Measurements from ENCODE around the gene APAF1. TPM values are rescaled to one million over a fixed set of nuclear protein-coding genes. Genes with fewer than 3 reads are reported as not detected.

The APAF1 gene
- total RNA-seq, 4 donors from 2014 or later: 9.1 to 10.9 (median 10.0) TPM

DNA sequence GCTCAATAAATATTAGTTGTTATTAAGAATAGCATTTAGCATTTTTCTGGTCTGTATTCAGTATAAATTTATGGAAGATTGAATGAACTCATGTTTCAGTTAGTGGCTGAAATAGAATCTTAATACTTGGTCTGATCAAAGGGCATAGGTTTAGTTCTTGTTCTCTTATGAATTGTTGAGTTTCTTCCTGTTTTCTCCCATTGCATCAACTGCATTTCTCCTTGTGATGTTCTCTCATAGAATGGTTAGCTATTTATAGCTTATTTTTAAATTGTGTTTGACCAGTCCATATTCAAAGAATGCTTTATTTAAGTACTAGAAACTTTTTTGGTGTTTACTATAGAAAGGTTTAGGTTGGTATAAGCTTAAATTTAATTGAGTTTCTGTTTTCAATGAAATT, 29.8 kb downstream of the APAF1 start:
- Histone ChIP-seq H3K27ac (replicated peaks in 1 of 4) (no peak overlapping the region), H3K4me3 (no peak overlapping the region), H3K9me3 (no peaks in the 10 kb centered on the region), H3K27me3 (no peaks in the 10 kb centered on the region), H3K36me3 (peaks cover 0 to 57% (median 40%) of the 10 kb centered on the region in 4 donors), H3K4me1 (no peaks in the 10 kb centered on the region)
- intact Hi-C loops (cut with DNase I): no loop called here
- TF ChIP-seq POLR2AphosphoS5 (IDR thresholded peaks at IDR 0.05) (no peak), CTCF (IDR thresholded peaks at IDR 0.05) (no peak), EP300 (IDR thresholded peaks at IDR 0.05) (no peak), POLR2A (IDR thresholded peaks at IDR 0.05; ENCODE audit: low read depth) (no peak)
- DNase-seq (ENCODE audit: extremely low spot score): no peak

- peaks cover 11 to 66% (median 60%) of the 10 kb centered on the region in 4 donors for H3K36me3 ChIP-seq
- no peak for TF ChIP-seq POLR2A (IDR thresholded peaks at IDR 0.05; ENCODE audit: low read depth)
- intact Hi-C loops (cut with DNase I): no loop called here
- no peaks in the 10 kb centered on the region for H3K27me3 ChIP-seq
- H3K4me1 ChIP-seq: no peaks in the 10 kb centered on the region
- no peak overlapping the region for H3K27ac ChIP-seq (replicated peaks in 1 of 4)
- H3K4me3 ChIP-seq: no peak overlapping the region
- 100% methylated on average over 4 of the region's 15 CpGs for WGBS
- DNase-seq (ENCODE audit: extremely low spot score): no peak
- H3K9me3 ChIP-seq: no peaks in the 10 kb centered on the region
These were observed 33.3 kb downstream of the APAF1 start for GRCh38 chr12:98678236-98678945.

DNA sequence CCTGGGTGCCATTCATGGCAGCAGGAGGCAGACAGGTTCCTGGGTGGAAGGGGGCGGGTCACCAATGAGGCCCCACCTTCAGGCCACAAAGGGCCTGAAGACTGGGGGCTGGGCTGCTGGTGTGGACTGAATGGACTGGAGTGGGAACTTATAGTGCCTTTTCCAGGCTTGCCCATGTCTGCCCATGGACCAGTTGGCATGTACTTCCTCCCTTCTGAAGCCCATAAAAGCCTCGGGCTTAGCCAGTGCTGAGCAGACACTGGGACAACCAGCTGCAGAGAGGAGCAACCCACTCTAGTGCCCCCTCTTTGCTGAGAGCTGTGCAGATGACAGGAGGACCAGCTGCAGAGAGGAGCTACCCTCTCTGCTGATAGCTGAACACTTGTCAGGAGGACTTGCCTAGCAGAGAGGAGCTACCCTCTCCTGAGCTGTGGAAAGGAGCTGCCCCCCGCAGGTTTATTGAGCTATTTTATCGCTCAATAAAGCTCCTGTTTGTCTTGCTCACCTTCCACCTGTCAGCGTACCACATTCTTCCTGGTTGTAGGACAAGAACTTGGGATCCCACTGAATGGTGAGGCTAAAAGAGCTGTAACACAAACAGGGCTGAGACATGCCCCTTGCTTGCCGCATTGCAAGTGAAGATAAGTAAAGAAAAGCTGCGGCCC, 34.0 kb downstream of the APAF1 start:
- H3K36me3 ChIP-seq: peaks cover 13 to 71% (median 64%) of the 10 kb centered on the region in 4 donors
- H3K4me1 ChIP-seq: no peaks in the 10 kb centered on the region
- no peak overlapping the region for H3K27ac ChIP-seq (replicated peaks in 1 of 4)
- DNase-seq (ENCODE audit: extremely low spot score): no peak
- no peaks in the 10 kb centered on the region for H3K9me3 ChIP-seq
- TF ChIP-seq CTCF (IDR thresholded peaks at IDR 0.05) (no peak), POLR2AphosphoS5 (IDR thresholded peaks at IDR 0.05) (no peak), EP300 (IDR thresholded peaks at IDR 0.05) (no peak), POLR2A (IDR thresholded peaks at IDR 0.05; ENCODE audit: low read depth) (no peak)
- H3K27me3 ChIP-seq: no peaks in the 10 kb centered on the region
- no peak overlapping the region for H3K4me3 ChIP-seq
- WGBS: 96% methylated on average over 7 of the region's 7 CpGs
- intact Hi-C loops (cut with DNase I): no loop called here

DNA sequence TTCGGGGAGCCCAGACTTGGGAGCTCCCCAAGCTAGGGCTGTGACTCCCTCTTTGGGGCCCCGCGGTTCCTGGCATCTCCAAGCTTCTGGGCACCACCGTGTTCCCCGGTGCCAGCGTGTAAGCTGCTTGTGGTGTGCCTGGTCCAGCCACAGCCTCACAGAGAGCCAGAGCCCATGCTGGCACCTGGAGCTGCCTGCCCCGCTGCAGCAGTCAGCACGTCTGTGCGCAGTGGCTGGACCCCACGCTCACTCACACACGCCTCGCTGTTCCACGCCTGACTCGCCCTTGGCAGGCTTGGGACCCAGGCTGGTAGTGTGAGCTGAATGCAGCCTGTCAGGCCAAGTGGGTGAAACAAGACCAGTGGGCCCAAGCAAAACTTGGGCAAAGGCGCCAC, 34.5 kb downstream of the APAF1 start:
- H3K4me1 ChIP-seq: no peaks in the 10 kb centered on the region
- TF ChIP-seq CTCF (IDR thresholded peaks at IDR 0.05) (no peak), POLR2AphosphoS5 (IDR thresholded peaks at IDR 0.05) (no peak), POLR2A (IDR thresholded peaks at IDR 0.05; ENCODE audit: low read depth) (no peak), EP300 (IDR thresholded peaks at IDR 0.05) (no peak)
- H3K27ac ChIP-seq (replicated peaks in 1 of 4): no peak overlapping the region
- intact Hi-C loops (cut with DNase I): no loop called here
- no peaks in the 10 kb centered on the region for H3K9me3 ChIP-seq
- H3K36me3 ChIP-seq: peaks cover 13 to 76% (median 66%) of the 10 kb centered on the region in 4 donors
- no peaks in the 10 kb centered on the region for H3K27me3 ChIP-seq
- no peak overlapping the region for H3K4me3 ChIP-seq
- DNase-seq (ENCODE audit: extremely low spot score): no peak
- WGBS: 96% methylated on average over 13 of the region's 15 CpGs

DNA sequence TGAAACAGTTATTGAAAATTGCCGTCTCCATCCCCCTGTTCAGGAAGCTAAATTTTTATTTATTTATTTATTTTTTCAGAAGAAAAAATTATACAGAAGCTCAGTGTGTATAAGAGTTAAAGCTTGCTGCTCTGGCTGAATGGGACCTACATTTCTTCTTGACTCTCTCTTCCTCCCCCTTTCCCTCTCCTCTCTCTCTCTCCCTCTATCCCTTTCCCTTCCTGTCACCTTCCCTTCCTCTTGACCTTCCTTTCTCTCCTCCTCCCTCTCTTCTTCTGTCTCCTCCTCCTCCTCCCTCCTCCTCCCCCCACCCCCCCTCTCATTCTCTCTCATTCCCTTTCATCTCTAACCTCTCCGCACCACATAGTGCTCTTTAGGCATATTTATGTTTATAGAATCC, 39.1 kb downstream of the APAF1 start:
- Histone ChIP-seq H3K27me3 (no peaks in the 10 kb centered on the region), H3K36me3 (peaks cover 35 to 97% (median 72%) of the 10 kb centered on the region in 4 donors), H3K27ac (replicated peaks in 1 of 4) (no peak overlapping the region), H3K9me3 (no peaks in the 10 kb centered on the region), H3K4me1 (no peaks in the 10 kb centered on the region), H3K4me3 (no peak overlapping the region)
- TF ChIP-seq POLR2A (IDR thresholded peaks at IDR 0.05; ENCODE audit: low read depth) (no peak), POLR2AphosphoS5 (IDR thresholded peaks at IDR 0.05) (no peak), EP300 (IDR thresholded peaks at IDR 0.05) (no peak), CTCF (IDR thresholded peaks at IDR 0.05) (no peak)
- WGBS: 95% methylated on average over 2 of the region's 2 CpGs
- intact Hi-C loops (cut with DNase I): no loop called here
- DNase-seq (ENCODE audit: extremely low spot score): no peak

All from esophagus muscularis mucosa (tissue), 4 donors.